Hair follicular keratinocyte (primary cell): Measurements from ENCODE around the gene CDK10. TPM values are rescaled to one million over a fixed set of nuclear protein-coding genes. Genes with fewer than 3 reads are reported as not detected.

ENCODE experiments used
- total RNA-seq: library from RNA; depleted of rRNA; stranded (reverse); fragments of >200 nt; gene quantifications from 2 replicates; pipeline ENCODE4 v1.2.3, GENCODE V29; 2015

The CDK10 gene
- total RNA-seq = 34.2 and 49.0 TPM in 2 replicates

GRCh38 chr16:89686520-89687091, at the start of gene CDK10:
CDK10 (plus strand) TSS chr16:89686689; CDS start chr16:89686711, 22 bp downstream.

GRCh38 chr16:89657442-89658220, 28.9 kb upstream of the CDK10 start, which contains the start of the genes CHMP1A and SPATA33:
CHMP1A (minus strand) TSS chr16:89657708; CDS start chr16:89657588, 120 bp downstream.
SPATA33 (plus strand) TSS chr16:89657836; CDS start chr16:89657912, 76 bp downstream.

GRCh38 chr16:89701425-89702406, 15.2 kb downstream of the CDK10 start, which contains the start of gene SPATA2L:
SPATA2L (minus strand) TSS chr16:89701705; CDS start chr16:89701232, 473 bp downstream.

DNA sequence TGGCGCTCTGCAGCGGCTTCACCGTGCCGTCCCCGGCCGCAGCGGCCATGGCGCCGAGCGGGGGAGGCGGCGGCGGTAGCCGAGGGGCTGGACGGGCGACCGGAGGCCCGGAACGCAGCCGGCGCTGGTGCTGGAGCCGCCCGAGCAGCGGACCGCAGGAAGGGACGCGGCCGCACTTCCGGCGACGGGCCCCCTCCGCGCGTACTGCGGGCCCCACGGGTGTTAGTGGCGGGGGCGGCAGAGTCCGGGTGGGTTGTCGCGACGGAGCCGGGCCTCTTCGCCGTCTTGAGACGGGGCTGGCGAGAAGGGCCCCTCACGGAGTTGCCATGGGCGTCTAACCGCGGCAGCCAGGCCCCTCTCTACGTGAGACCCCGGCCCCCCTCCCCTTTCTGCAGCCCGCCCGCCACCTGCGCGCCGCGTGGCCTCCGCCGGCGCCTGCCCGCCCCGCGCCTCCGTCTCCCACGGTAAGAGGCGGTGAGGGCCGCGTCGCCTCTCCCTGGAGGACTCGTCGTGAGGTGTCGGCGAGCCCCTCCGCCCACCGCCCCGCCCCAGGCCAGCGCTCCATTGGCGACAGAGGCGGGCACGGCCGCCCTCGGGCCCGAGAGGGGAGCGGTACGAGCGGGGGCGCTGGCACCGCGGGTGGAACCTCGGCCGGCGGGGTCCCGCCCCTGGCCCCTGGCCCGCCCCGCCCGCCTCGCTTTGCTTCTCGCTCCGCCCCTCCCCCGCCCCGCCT, 34.5 kb downstream of the CDK10 start, which contains the start of the genes VPS9D1 and ZNF276:
Gene VPS9D1, minus strand, starts transcription at position 86 of the 733 bp plus-strand sequence. Its CDS starts 37 bp downstream, at position 49.
Gene ZNF276, plus strand, starts transcription at position 725 of the 733 bp plus-strand sequence. CDS start 104 bp downstream, outside the sequence.

Other genes with a start within 250 kb of the CDK10 start
- 43.9 and 51.7 TPM in 2 replicates for gene ANKRD11, start 196.1 kb upstream of the CDK10 start, total RNA-seq
- 63.1 and 126 TPM in 2 replicates for gene SPG7, start 178.3 kb upstream of the CDK10 start, total RNA-seq
- gene RPL13, start 126.0 kb upstream of the CDK10 start, total RNA-seq = 7,681 and 7,976 TPM in 2 replicates
- 0.70 and 4.8 TPM in 2 replicates for gene CPNE7, start 110.9 kb upstream of the CDK10 start, total RNA-seq
- not detected in 2 replicates for gene DPEP1, start 73.0 kb upstream of the CDK10 start, total RNA-seq
- 97.5 and 103 TPM in 2 replicates for gene CHMP1A, start 29.0 kb upstream of the CDK10 start, total RNA-seq
- 3.6 and 5.2 TPM in 2 replicates for gene SPATA33, start 28.9 kb upstream of the CDK10 start, total RNA-seq
- gene SPATA2L, start 15.0 kb downstream of the CDK10 start, total RNA-seq = 14.1 and 18.1 TPM in 2 replicates
- 2.7 and 4.8 TPM in 2 replicates for gene VPS9D1, start 34.2 kb downstream of the CDK10 start, total RNA-seq
- 10.5 TPM in 2 replicates for gene ZNF276, start 34.8 kb downstream of the CDK10 start, total RNA-seq
- 11.2 and 15.5 TPM in 2 replicates for gene FANCA, start 130.0 kb downstream of the CDK10 start, total RNA-seq
- 1.2 and 1.3 TPM in 2 replicates for gene SPIRE2, start 141.8 kb downstream of the CDK10 start, total RNA-seq
- gene TCF25, start 186.9 kb downstream of the CDK10 start, total RNA-seq = 111 and 127 TPM in 2 replicates
- 3.9 and 4.1 TPM in 2 replicates for gene MC1R, start 232.2 kb downstream of the CDK10 start, total RNA-seq
- 105 and 143 TPM in 2 replicates for gene TUBB3, start 236.7 kb downstream of the CDK10 start, total RNA-seq